ENCODE data around the gene IFIT1. TPM values are rescaled to one million over a fixed set of nuclear protein-coding genes. Genes with fewer than 3 reads are reported as not detected.

The IFIT1 gene
- total RNA-seq, 2 donors from 2014 or later: 1.3 to 7.0 TPM

- no peak for DNase-seq
- Histone ChIP-seq H3K27me3 (no peaks in the 10 kb centered on the region), H3K4me3 (no peak within 1 kb of the TSS), H3K9me3 (no peaks in the 10 kb centered on the region), H3K27ac (no peak within 1 kb of the TSS), H3K4me1 (peaks cover 27% of the 10 kb centered on the region), H3K36me3 (replicated peaks in 1 of 2; ENCODE audit: insufficient read depth in 1 of 2, low read depth in 2 of 2) (no peaks in the 10 kb centered on the region)
- WGBS, 2 donors: 86 to 88% methylated on average over 5 of the region's 5 CpGs
- ATAC-seq: no peak
- intact Hi-C loops (cut with DNase I): no loop called here
- TF ChIP-seq CTCF (IDR thresholded peaks at IDR 0.05) (no peak), POLR2A (IDR thresholded peaks at IDR 0.05) (no peak)
Measured at GRCh38 chr10:89377705-89378637, 14.5 kb upstream of the IFIT1 start, which contains the start of gene IFIT1B. IFIT1B (plus strand) TSS chr10:89378056; CDS start chr10:89378136, 80 bp downstream.

GRCh38 chr10:89379103-89379502, 13.3 kb upstream of the IFIT1 start:
- H3K4me3 ChIP-seq: no peak overlapping the region
- intact Hi-C loops (cut with DNase I): no loop called here
- H3K36me3 ChIP-seq (replicated peaks in 1 of 2; ENCODE audit: insufficient read depth in 1 of 2, low read depth in 2 of 2): no peaks in the 10 kb centered on the region
- TF ChIP-seq CTCF (IDR thresholded peaks at IDR 0.05) (no peak), POLR2A (IDR thresholded peaks at IDR 0.05) (no peak)
- ATAC-seq: no peak
- no peaks in the 10 kb centered on the region for H3K9me3 ChIP-seq
- peaks cover 17% of the 10 kb centered on the region for H3K4me1 ChIP-seq
- DNase-seq: no peak
- H3K27me3 ChIP-seq: no peaks in the 10 kb centered on the region
- no peak overlapping the region for H3K27ac ChIP-seq

GRCh38 chr10:89382757-89383156, 9.7 kb upstream of the IFIT1 start:
- 83 to 95% methylated on average over 1 of the region's 1 CpG for WGBS, 2 donors

GRCh38 chr10:89384474-89385340, 7.7 kb upstream of the IFIT1 start:
- H3K27ac ChIP-seq: peak overlapping the region in 1 of 4 donors; percentile 14

More at GRCh38 chr10:89382757-89383156, 9.7 kb upstream of the IFIT1 start:
- no peaks in the 10 kb centered on the region for H3K4me1 ChIP-seq
- H3K9me3 ChIP-seq: no peaks in the 10 kb centered on the region
- intact Hi-C loops (cut with DNase I): no loop called here
- no peak for ATAC-seq
- no peaks in the 10 kb centered on the region for H3K27me3 ChIP-seq
- no peaks in the 10 kb centered on the region for H3K36me3 ChIP-seq (replicated peaks in 1 of 2; ENCODE audit: insufficient read depth in 1 of 2, low read depth in 2 of 2)
- no peak overlapping the region for H3K4me3 ChIP-seq
- H3K27ac ChIP-seq: no peak overlapping the region
- no peak for DNase-seq
- no peak for TF ChIP-seq POLR2A (IDR thresholded peaks at IDR 0.05)
- no peak for TF ChIP-seq CTCF (IDR thresholded peaks at IDR 0.05)

More at GRCh38 chr10:89384474-89385340, 7.7 kb upstream of the IFIT1 start:
- Histone ChIP-seq H3K9me3 (no peaks in the 10 kb centered on the region), H3K36me3 (replicated peaks in 1 of 2; ENCODE audit: insufficient read depth in 1 of 2, low read depth in 2 of 2) (no peaks in the 10 kb centered on the region), H3K4me1 (no peaks in the 10 kb centered on the region), H3K27me3 (no peaks in the 10 kb centered on the region), H3K4me3 (no peak overlapping the region)
- no peak for DNase-seq
- intact Hi-C loops (cut with DNase I): no loop called here
- ATAC-seq: no peak
- 60 to 95% methylated on average over 4 of the region's 4 CpGs for WGBS, 2 donors
- TF ChIP-seq POLR2A (IDR thresholded peaks at IDR 0.05): no peak
- no peak for TF ChIP-seq CTCF (IDR thresholded peaks at IDR 0.05)
